ENCODE data around the gene WARS2. TPM values are rescaled to one million over a fixed set of nuclear protein-coding genes. Genes with fewer than 3 reads are reported as not detected.
"Not testable (repeated sequence)": the region's sequence is repeated elsewhere in the genome, so short reads cannot be mapped to it uniquely, and the experiment has no call there.

The WARS2 gene
- total RNA-seq, 1 donor = 23.9 TPM

DNA sequence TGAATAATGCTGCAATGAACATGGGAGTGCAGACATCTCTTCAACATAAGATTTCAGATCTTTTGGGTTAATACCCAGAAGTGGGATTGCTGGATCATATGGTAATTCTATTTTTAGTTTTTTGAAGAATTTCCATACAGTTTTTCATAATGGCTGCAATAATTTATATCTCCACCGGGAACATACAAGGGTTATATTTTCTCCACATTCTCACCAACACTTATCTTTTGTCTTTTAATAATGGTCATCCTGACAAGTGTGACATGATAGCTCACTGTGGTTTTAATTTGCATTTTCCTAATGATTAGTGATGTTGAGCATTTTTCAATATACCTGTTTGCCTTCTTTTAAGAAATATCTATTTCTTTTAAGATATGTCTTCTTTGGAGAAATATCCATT lies 44.5 kb upstream of the WARS2 start:
- Histone ChIP-seq H3K27me3 (ENCODE audit: insufficient read depth, low read length) (no peaks in the 10 kb centered on the region), H3K9me3 (ENCODE audit: low read depth, low read length) (no peaks in the 10 kb centered on the region), H4K20me1 (ENCODE audit: insufficient read depth, low read length) (no peaks in the 10 kb centered on the region), H3K27ac (ENCODE audit: low read depth, low read length) (no peak overlapping the region), H3K79me2 (ENCODE audit: insufficient read depth, low read length) (no peaks in the 10 kb centered on the region), H3K4me3 (ENCODE audit: insufficient read depth, low read length) (no peak overlapping the region), H3K4me1 (ENCODE audit: insufficient read depth, low read length) (no peaks in the 10 kb centered on the region), H3K4me2 (ENCODE audit: insufficient read depth, low read length) (no peak overlapping the region), H2AFZ (ENCODE audit: low read length) (no peak overlapping the region), H3K36me3 (ENCODE audit: insufficient read depth, low read length) (no peaks in the 10 kb centered on the region)
- DNase-seq (ENCODE audit: insufficient read length, low spot score, missing footprints) = no peak
- TF ChIP-seq, protein P1, sequence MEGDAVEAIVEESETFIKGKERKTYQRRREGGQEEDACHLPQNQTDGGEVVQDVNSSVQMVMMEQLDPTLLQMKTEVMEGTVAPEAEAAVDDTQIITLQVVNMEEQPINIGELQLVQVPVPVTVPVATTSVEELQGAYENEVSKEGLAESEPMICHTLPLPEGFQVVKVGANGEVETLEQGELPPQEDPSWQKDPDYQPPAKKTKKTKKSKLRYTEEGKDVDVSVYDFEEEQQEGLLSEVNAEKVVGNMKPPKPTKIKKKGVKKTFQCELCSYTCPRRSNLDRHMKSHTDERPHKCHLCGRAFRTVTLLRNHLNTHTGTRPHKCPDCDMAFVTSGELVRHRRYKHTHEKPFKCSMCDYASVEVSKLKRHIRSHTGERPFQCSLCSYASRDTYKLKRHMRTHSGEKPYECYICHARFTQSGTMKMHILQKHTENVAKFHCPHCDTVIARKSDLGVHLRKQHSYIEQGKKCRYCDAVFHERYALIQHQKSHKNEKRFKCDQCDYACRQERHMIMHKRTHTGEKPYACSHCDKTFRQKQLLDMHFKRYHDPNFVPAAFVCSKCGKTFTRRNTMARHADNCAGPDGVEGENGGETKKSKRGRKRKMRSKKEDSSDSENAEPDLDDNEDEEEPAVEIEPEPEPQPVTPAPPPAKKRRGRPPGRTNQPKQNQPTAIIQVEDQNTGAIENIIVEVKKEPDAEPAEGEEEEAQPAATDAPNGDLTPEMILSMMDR (IDR thresholded peaks at IDR 0.05; ENCODE audit: extremely low read depth, low read depth, low read length) = no peak

DNA sequence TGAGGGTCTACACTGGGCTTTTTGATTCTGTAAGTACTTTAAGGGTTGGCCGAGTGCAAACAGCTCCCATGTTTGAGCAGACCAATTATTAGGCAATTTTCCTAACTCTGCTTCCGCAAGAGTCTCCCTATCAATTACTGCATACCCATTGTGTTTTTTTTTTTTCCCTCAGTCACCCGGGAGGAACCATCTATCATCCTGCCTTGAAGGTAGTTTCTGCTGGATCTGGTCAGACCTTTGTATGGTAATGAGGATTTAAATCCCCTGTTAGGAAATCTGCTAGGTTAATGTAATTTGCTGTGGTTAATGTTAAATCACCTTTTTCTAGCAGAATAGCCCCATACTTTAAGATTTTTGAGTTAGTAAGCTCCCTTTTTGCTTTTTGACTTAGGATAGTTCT lies 40.8 kb upstream of the WARS2 start:
- Histone ChIP-seq H3K27ac (ENCODE audit: low read depth, low read length) (no peak overlapping the region), H2AFZ (ENCODE audit: low read length) (no peak overlapping the region), H4K20me1 (ENCODE audit: insufficient read depth, low read length) (no peaks in the 10 kb centered on the region), H3K4me3 (ENCODE audit: insufficient read depth, low read length) (no peak overlapping the region), H3K9me3 (ENCODE audit: low read depth, low read length) (no peaks in the 10 kb centered on the region), H3K4me2 (ENCODE audit: insufficient read depth, low read length) (no peak overlapping the region), H3K36me3 (ENCODE audit: insufficient read depth, low read length) (no peaks in the 10 kb centered on the region), H3K4me1 (ENCODE audit: insufficient read depth, low read length) (no peaks in the 10 kb centered on the region), H3K27me3 (ENCODE audit: insufficient read depth, low read length) (no peaks in the 10 kb centered on the region), H3K79me2 (ENCODE audit: insufficient read depth, low read length) (no peaks in the 10 kb centered on the region)
- TF ChIP-seq, protein P1 (IDR thresholded peaks at IDR 0.05; ENCODE audit: extremely low read depth, low read depth, low read length) = no peak
- DNase-seq (ENCODE audit: insufficient read length, low spot score, missing footprints) = peak; percentile 14

DNA sequence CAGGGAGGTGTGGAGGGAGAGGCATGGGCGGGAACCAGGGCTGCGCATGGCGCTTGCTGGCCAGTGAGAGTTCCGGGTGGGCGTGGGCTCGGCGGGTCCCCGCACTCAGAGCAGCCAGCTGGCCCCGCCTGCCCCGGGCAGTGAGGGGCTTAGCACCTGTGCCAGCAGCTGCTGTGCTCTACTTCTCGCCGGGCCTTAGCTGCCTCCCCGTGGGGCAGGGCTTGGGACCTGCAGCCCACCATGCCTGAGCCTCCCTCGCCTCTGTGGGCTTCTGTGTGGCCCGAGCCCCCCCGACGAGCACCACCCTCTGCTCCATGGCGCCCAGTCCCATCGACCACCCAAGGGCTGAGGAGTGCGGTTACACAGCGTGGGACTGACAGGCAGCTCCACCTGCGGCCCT lies 38.6 kb upstream of the WARS2 start:
- TF ChIP-seq, protein P1 (IDR thresholded peaks at IDR 0.05; ENCODE audit: extremely low read depth, low read depth, low read length) = no peak

DNA sequence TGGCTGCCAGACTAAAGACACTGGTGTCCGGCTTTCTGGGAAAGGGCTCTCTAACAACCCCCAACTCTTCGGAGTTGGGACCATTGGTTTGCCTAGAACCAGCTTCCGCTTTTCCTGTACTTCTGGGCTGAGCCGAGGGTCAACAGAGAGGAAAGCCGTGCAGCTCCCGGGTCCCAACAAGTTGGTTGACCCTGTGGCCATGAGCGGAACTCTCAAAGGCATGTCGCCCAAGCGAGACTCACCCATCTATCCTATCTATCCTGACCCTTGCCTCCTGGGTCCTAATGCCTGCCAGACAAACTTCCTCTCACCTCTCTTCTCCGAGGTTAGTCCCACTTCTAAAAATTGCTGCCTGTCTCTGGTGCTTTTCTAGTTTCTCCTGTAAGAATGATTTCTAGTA lies 32.5 kb upstream of the WARS2 start:
- H3K4me3 ChIP-seq (ENCODE audit: insufficient read depth, low read length); H3K27ac ChIP-seq (ENCODE audit: low read depth, low read length); H3K27me3 ChIP-seq (ENCODE audit: insufficient read depth, low read length); H3K4me2 ChIP-seq (ENCODE audit: insufficient read depth, low read length); DNase-seq (ENCODE audit: insufficient read length, low spot score, missing footprints); H3K79me2 ChIP-seq (ENCODE audit: insufficient read depth, low read length); H3K4me1 ChIP-seq (ENCODE audit: insufficient read depth, low read length); H4K20me1 ChIP-seq (ENCODE audit: insufficient read depth, low read length); H3K9me3 ChIP-seq (ENCODE audit: low read depth, low read length); H2AFZ ChIP-seq (ENCODE audit: low read length); H3K36me3 ChIP-seq (ENCODE audit: insufficient read depth, low read length): not testable (repeated sequence)

More for the DNA sequence above, 38.6 kb upstream of the WARS2 start:
- no peaks in the 10 kb centered on the region for H4K20me1 ChIP-seq (ENCODE audit: insufficient read depth, low read length)
- H2AFZ ChIP-seq (ENCODE audit: low read length) = no peak overlapping the region
- no peak for DNase-seq (ENCODE audit: insufficient read length, low spot score, missing footprints)
- H3K9me3 ChIP-seq (ENCODE audit: low read depth, low read length) = no peaks in the 10 kb centered on the region
- H3K4me1 ChIP-seq (ENCODE audit: insufficient read depth, low read length) = no peaks in the 10 kb centered on the region
- no peaks in the 10 kb centered on the region for H3K79me2 ChIP-seq (ENCODE audit: insufficient read depth, low read length)
- H3K27ac ChIP-seq (ENCODE audit: low read depth, low read length) = no peak overlapping the region
- no peaks in the 10 kb centered on the region for H3K36me3 ChIP-seq (ENCODE audit: insufficient read depth, low read length)
- no peaks in the 10 kb centered on the region for H3K27me3 ChIP-seq (ENCODE audit: insufficient read depth, low read length)
- H3K4me2 ChIP-seq (ENCODE audit: insufficient read depth, low read length) = no peak overlapping the region
- no peak overlapping the region for H3K4me3 ChIP-seq (ENCODE audit: insufficient read depth, low read length)

DNA sequence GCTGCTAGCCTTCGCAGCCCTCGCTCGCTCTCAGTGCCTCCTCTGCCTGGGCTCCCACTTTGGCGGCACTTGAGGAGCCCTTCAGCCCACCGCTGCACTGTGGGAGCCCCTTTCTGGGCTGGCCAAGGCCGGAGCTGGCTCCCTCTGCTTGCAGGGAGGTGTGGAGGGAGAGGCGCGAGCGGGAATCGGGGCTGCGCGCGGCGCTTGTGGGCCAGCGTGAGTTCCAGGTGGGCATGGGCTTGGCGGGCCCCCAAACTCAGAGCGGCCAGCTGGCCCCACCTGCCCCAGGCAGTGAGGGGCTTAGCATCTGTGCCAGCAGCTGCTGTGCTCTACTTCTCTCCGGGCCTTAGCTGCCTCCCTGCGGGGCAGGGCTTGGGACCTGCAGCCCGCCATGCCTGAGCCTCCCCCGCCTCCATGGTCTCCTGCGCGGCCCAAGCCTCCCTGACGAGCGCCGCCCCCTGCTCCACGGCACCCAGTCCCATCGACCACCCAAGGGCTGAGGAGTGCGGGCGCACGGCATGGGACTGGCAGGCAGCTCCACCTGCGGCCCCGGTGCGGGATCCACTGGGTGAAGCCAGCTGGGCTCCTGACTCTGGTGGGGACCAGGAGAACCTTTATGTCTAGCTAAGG lies 31.0 kb upstream of the WARS2 start:
- not testable (repeated sequence) for H3K9me3 ChIP-seq (ENCODE audit: low read depth, low read length); H3K4me2 ChIP-seq (ENCODE audit: insufficient read depth, low read length); H2AFZ ChIP-seq (ENCODE audit: low read length); H3K27me3 ChIP-seq (ENCODE audit: insufficient read depth, low read length); H3K79me2 ChIP-seq (ENCODE audit: insufficient read depth, low read length); DNase-seq (ENCODE audit: insufficient read length, low spot score, missing footprints); H4K20me1 ChIP-seq (ENCODE audit: insufficient read depth, low read length); H3K27ac ChIP-seq (ENCODE audit: low read depth, low read length); H3K36me3 ChIP-seq (ENCODE audit: insufficient read depth, low read length); H3K4me3 ChIP-seq (ENCODE audit: insufficient read depth, low read length); H3K4me1 ChIP-seq (ENCODE audit: insufficient read depth, low read length)

Measured in osteoblast (primary cell).